ENCODE measurements around the gene RASGRP4.

DNA sequence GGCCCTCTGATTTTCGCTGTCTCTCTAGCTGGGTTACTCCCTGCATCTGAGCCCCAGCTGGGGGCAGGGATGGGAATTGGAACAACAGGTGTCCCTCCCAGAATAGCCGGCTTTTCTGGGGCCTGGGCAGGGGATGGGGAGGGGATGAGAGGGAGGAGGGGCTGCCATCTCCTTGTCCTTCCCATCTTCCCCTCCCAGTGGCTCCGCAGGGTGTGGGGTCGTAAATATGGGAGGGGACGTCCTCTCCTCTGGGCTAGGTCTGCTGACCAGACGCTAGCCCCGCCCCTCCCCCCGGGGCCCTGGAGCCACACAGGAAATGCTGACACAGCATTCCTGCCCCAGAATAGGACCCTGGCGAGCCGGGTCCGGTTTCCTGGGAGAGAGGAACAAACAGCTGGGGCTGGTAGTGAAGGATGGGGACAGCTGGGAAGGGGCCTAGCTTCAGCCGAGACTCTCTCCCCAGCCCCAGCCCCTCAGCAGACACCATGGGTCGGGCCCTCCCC, 8.6 kb upstream of the RASGRP4 start:
- TF ChIP-seq EZH2 (IDR thresholded peaks at IDR 0.05; ENCODE audit: insufficient read depth, poor library complexity, severe bottlenecking) (no peak), EZH2phosphoT487 (IDR thresholded peaks at IDR 0.05; ENCODE audit: insufficient read depth, low read depth) (no peak)

All from GM23248 (cell line).